Measurements from ENCODE around the gene ALDH18A1.
"Not testable (repeated sequence)": the region's sequence is repeated elsewhere in the genome, so short reads cannot be mapped to it uniquely, and the experiment has no call there.

ALDH18A1 gene

GRCh38 chr10:95650232-95650631, 6.3 kb downstream of the ALDH18A1 start:
- DNase-seq (ENCODE audit: low read depth), result no peak

- no peak for DNase-seq (ENCODE audit: low read depth)
These were observed 8.4 kb downstream of the ALDH18A1 start for GRCh38 chr10:95648138-95648537.

- no peak for DNase-seq (ENCODE audit: low read depth)
These were observed 10.4 kb downstream of the ALDH18A1 start for GRCh38 chr10:95646160-95646559.

GRCh38 chr10:95644901-95645300, 11.6 kb downstream of the ALDH18A1 start:
- DNase-seq (ENCODE audit: low read depth), result no peak

- no peak for DNase-seq (ENCODE audit: low read depth)
These were observed 15.6 kb downstream of the ALDH18A1 start for GRCh38 chr10:95640891-95641315.

- no peak for DNase-seq (ENCODE audit: low read depth)
These were observed 18.6 kb downstream of the ALDH18A1 start for GRCh38 chr10:95637911-95638310.

DNA sequence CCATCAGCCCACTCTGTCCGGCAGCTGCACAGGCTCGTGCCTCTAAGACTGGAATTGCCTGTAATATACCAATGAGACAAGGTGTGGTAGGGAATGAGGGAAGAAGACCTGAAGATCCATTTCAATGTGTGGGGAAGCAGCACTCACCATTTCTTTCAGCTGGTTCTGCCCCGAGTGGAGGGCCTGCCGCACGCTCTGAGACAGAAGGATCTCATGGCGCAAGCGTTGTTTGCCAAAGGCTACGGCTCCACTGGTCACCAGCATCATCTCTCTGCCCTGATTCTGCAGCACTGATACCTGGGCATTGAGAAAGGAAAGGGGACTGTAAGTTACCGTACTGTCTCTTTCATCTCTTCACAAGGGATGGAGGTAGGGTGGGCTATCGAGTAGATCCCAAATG, 19.4 kb downstream of the ALDH18A1 start:
- no peak for DNase-seq (ENCODE audit: low read depth)

- no peak for DNase-seq (ENCODE audit: low read depth)
These were observed 21.2 kb downstream of the ALDH18A1 start for GRCh38 chr10:95635319-95635733.

GRCh38 chr10:95628786-95629185, 27.7 kb downstream of the ALDH18A1 start:
- DNase-seq (ENCODE audit: low read depth), result no peak

DNA sequence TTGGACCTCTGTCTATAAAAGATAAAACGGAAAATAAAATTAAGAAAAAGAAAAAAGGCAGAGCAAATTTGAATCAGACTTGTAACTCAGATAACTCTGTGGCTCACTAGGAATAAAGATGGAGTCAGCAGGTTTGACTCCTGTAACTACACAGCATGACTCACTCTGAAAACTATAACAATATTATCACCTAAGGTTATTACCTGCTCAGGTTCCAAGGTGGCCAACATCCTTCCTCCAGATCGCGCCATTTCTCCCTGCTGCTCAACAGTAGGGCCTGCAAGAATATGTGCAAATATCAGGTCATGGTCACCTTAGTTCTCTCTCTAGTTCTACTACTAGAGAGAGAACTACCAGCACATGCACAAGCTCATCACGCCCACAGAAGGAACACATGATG, 30.0 kb downstream of the ALDH18A1 start:
- DNase-seq (ENCODE audit: low read depth), result no peak

- not testable (repeated sequence) for DNase-seq (ENCODE audit: low read depth)
These were observed 36.1 kb downstream of the ALDH18A1 start for GRCh38 chr10:95620415-95620814.

DNA sequence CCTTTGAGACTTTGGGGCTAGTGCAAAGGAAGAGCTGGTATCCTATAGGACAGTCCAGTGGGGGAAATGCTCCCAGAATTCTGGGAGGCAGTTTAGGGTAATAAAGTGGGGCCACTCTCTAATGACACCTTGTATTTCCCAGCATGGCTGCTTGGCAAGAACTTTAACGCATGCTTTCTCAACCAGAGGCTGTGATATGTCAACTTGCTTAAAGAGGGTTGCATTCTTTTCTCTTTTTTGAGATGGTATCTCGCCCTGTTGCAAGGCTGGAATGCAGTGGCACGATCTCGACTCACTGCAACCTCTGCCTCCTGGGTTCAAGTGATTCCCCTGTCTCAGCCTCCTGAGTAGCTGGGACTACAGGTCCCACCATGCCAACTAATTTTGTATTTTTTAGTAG, 38.4 kb downstream of the ALDH18A1 start:
- DNase-seq (ENCODE audit: low read depth), result no peak

- no peak for DNase-seq (ENCODE audit: low read depth)
These were observed 40.1 kb downstream of the ALDH18A1 start for GRCh38 chr10:95616446-95616845.

GRCh38 chr10:95613330-95613729, 43.2 kb downstream of the ALDH18A1 start:
- DNase-seq (ENCODE audit: low read depth), result no peak

- no peak for DNase-seq (ENCODE audit: low read depth)
These were observed 45.8 kb downstream of the ALDH18A1 start for GRCh38 chr10:95610727-95611126.

DNA sequence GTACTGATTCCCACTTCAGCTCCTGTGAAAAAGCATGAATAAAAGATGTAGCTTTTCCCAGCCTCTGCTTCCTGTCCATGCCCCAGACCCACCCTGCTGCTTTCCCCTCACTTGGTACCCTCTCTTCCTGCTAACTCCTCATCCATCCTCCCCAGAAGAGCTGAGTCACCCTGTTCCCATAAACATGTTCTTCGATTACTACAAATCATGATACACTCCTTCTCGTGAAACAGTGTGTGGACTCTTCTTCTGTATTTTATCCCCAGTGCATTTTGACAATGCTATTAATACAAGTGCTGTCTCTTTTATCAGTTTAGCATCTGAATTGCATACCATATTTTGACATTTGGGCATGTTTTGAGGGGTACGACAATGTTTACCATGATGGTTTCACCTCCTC, 49.6 kb downstream of the ALDH18A1 start:
- no peak for DNase-seq (ENCODE audit: low read depth)

- no peak for DNase-seq (ENCODE audit: low read depth)
These were observed 51.3 kb downstream of the ALDH18A1 start for GRCh38 chr10:95605163-95605562.

- DNase-seq (ENCODE audit: low read depth), result no peak
These were observed 51.9 kb downstream of the ALDH18A1 start for GRCh38 chr10:95604630-95605029.

GRCh38 chr10:95602382-95602781, 54.1 kb downstream of the ALDH18A1 start:
- DNase-seq (ENCODE audit: low read depth), result no peak

DNA sequence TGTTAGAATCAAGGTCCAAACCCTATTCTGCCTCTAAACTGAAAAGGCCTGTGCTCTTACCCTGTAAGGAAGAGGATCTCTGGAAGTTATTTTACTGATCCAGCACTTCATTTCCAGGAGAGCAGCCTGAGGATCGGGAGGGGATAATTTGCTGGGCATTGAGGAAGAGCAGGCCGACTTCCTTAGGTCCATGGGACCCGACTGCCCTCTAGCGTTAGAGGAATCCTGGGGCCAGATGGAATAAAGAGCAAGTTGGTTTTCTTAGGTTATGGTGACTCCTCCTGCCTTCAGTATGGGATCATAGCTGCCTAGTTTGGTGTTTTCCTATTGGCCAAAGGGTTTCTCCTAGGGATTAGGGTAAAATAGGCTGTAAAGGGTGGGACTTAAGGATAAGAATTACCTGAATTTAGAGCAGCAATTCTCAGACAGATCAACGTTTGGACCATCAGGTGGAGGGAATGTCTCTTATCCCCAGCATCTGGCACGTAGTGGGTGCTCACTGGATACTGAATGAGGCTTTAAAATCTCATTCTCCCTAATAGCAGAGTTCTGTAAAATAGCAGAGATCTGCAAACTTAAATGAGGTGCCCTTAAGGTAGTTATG, 55.3 kb downstream of the ALDH18A1 start:
- DNase-seq (ENCODE audit: low read depth), result no peak

DNA sequence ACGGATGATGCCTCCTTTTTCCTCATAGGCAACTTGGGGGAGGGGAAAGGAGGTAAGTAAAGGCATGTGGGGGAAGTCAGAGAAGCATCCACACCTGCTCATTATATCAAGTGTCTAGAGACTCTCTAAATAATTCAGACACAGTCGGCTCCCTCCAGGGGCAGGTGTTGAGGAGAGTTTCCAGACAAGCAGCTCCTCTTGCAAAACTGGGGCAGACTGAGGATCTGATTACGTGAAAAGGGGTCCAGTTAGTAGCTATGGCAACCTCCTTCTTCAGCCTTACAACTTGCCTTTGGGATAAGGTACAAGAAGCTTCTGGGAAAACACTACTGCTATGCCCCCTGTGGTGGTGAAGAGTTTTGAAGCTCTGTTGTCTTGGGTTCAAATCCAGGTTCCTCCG, 56.4 kb downstream of the ALDH18A1 start:
- no peak for DNase-seq (ENCODE audit: low read depth)

- no peak for DNase-seq (ENCODE audit: low read depth)
These were observed 58.7 kb downstream of the ALDH18A1 start for GRCh38 chr10:95597788-95598187.

GRCh38 chr10:95588025-95588424, 68.5 kb downstream of the ALDH18A1 start:
- no peak for DNase-seq (ENCODE audit: low read depth)

- no peak for DNase-seq (ENCODE audit: low read depth)
These were observed 76.5 kb downstream of the ALDH18A1 start for GRCh38 chr10:95579835-95580535.
